HG02943 (cell line): ENCODE data around the gene ARL6IP4.
A peak's percentile ranks its signal among the peaks of the same experiment; 100 is the strongest.

Source experiments
- ATAC-seq: cut with Tn5 transposase; IDR thresholded peaks from one replicate; pipeline ENCODE4 v1.9.1; 2021; ENCODE audit warnings: mild to moderate bottlenecking, low read depth, moderate library complexity; ENCODE audit not compliant: unreplicated experiment

ARL6IP4 gene

DNA sequence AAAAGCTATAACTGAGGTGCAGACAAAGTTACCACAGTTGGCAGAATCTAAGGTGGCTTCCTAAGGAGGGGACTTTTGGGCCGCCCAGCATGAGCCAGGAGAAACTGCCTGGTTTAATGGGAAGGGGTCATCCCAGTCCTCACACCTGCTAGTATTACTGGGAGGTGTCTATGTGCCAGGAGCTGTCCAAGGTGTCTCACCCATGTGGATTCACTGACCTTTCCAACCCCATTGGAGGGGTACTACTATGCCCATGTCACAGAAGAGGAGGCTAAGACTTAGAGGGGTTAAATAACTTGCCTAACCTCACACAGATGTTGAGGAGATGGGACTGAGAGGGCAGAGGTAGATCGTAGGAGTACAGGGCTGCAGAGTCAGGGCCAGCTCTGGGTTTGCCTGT is 24.4 kb upstream of the ARL6IP4 start:
- no peak for ATAC-seq

DNA sequence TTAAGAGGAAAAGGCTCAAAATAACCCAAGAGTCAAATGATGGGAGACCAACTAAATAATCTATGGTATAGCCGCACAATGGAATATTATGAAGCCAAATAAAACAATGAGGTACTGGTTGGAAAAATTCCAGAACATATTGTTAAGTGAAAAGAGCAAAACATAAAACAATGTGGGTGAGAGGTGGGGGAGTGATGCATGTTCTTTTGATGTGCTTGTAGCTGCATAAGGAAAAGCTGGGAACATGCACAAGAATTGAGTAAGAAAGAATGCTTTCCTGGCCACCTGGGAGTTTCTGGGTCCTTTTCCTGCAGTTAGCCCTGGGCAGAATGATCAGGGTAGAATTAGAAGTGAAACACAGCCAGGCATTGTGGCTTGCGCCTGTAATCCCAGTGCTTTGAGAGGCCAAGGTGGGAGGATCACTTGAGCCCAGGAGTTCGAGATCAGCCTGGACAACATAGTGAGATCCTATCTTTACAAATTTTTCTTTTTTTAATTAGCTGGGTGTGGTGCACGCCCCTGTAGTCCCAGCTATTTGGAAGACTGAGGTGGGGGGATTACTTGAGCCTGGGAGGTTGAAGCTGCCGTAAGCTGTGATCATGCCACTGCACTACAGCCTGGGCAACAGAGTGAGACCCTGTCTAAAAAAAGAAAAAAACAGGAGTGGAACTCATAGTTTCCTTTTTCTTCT is 22.1 kb upstream of the ARL6IP4 start:
- ATAC-seq = no peak

DNA sequence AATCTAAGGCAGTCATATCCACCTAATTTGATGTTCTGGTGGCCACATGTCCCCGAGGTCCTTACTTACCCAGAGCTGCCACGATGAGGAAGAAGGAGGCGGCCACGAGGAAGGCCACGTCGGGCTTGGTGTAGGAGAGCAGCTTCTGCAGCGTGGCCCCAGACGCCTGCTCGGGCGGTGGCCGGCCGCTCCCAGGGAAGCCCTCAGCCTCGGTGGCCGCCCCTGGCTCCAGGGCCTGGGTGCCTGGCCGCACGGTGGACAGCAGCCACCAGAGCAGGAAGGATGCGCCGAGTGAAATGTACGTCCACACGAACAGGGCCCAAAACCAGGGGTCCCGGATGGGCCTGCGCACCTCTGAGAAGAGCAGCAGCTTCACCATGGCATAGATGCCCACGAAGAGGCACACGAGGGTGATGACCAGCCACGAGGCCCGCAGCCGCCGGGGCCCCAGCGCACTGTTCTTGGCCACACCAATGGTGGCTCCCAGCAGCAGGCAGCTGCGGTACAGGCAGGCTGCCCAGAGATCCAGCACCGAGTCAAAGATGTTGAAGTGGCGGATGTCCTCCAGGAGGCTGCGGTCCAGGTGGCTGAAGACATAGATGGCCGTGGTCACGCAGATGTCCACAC is 20.8 kb upstream of the ARL6IP4 start:
- ATAC-seq = no peak

DNA sequence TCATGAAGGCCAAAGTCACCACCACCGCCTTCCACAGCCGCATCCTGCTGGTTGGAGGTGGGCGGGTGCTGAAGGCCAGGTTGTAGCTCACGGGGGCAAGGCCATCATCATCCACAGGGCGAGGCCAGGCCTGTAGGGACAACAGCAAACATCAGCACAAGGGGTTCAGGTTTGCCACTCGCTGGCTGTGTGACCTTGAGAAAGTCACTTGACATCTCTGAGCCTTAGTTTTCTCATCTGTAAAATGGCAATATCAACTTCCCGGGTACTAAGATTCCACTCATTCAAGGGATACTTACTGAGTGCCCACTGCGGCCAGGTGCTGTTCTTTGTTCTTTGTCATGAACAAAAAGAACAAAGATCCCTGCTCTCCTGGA is 20.3 kb upstream of the ARL6IP4 start:
- no peak for ATAC-seq

DNA sequence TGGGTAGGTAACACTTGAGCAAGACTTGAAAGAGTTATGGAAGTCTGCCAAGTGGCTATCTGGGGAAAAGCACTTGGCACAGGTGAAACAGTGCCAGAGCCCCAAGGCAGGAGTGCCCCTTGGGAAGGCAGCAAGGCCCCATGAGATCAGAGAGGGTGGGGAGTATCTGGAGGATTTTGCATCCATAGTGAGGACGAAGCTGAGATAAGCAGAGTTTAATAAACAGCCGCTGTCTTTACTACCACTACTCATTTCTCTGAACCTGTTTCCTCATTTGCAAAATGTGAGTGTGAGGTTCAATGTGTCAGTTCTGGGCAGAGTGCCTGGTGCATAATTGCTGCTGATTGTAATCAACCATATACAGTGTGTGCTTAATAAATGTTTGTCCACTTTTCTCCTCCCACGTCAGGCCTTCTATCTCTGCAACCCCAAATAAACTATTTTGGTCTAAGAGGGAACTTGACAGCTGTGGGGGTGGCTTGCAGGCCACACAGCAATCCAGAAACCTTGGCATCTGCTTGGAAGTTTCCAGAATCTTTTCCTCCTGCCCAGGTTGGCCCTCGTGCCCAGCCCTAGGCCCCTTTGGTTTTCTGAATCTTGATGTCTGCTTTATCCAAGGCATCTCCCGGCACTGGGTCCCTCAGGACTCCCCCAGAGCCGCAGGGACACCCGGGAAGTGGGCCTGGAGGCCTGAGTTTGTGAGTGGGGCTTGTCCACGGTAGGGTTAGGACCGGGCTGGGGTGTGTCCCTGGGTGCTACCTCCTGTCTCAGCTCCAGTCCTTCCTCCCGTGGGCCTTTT is 18.8 kb upstream of the ARL6IP4 start:
- ATAC-seq = no peak

DNA sequence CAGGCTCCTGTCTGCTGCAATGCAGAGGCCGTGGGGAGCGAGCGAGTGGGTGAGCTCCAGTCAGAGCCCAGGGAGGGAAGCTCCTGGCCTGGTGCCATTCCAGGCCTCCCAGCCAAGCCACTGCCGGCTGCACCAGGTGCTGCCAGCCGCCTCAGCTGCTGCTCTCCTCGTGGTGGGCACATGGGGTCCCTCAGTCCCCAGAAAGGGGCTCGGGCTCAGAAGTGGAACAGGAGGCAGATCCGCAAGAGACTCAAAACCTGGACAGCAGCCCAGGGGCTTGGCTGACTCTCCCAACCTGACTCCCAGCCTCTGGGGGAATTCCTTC is 16.6 kb upstream of the ARL6IP4 start:
- no peak for ATAC-seq

DNA sequence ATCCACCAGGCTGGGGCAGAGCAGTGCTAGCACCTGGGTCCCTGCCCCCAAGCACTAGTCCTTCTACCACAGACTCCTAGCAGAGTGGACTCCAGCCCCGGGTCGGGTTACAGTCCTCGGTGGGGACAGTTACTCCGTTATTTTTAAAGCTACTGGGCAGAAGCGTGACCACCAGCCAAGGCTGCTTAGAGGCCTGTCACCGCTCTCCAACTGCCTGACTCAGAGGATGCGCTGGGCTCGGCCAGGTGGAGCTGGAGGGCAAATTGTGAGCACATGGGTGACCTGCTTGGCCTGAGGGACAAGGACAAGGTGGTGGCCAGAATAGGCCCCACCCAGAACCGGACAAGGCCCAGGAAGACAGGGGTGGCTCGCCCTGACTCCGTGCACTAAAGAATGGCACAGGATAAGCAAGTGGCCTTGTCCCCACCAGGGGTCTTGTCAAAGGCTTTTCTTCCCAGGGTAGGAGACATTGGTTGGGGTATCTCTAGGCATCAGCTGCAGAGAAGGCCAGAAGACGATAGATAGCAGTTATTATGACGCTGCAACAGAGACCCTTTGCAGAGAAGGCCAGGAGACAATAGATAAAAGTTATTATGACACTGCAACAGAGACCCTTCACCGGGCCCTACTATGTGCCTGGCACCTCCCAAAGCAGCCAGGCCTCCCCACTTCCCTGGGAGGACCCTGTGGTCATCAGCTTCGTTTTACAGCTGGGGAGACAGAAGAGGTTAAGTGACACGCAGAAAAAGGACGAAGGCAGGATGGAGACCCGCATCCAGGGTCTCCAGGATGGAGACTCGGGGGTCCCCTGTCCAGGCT is 15.8 kb upstream of the ARL6IP4 start:
- no peak for ATAC-seq

DNA sequence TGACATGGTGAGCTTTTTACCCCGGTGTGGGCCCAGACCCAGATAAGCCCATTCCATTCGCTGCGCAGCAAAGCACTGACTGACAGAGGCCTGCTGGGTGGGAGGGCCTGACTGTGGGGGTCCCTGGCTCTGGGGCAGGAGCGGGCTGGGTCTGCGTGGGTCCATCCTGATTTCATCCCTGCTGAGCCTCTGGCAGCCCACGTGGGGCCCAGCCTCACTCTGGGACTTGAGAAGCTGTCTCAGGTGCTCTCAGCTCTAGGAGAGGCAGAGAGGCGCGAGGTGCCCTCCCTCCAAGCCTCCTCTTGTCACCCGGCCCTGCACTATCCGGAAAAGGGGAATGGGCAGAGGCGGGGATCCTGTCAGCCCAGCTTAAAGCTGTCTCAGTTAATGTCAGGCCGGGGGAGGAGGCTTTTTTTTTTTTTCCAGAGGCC is 15.1 kb upstream of the ARL6IP4 start:
- no peak for ATAC-seq

DNA sequence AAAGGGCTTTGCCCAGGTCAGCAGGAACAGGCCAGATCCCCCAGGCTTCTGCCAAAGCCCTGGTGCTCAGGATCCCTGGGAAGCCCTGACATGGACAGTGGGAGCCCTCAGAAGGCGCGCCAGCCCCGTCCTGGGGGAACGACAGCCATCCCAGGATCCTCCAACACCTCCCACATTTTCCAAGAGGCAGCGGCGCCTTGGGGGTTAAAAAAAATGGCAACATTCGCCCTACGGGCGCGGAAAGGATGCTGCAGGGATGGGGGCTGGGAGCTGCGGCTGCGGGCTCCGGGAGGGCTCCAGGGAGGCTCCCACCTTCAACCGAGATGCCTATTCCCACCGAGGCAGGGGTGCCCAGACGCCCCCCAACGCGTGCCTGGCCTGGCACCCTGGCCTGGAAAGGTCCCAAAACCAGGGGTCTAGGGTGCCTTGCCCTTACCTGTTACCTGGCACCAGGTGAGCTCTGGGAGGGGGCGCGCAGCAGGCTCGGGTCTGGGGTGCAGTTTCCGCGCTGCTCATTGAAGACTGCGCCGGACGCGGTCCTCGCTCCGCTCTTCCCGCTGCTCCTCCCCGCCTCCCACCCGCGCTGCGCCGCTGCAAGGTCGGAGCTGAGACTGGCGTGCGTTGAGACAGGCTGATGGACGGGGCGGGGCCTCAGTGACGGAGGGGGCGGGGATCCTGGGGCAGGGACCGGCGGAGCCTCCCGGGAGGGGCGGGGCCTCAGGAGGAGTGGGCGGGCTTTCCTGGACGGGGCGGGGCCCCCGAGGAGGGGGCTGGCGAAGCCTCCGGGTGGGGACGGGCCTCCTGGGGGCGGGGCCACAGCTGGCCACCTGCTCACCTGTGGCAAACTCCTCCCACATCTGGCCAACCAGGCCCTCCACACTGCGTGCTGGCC is 14.4 kb upstream of the ARL6IP4 start, which contains the start of gene ABCB9:
Gene ABCB9 (minus strand): TSS at position 613 of the 892 bp plus-strand sequence. CDS start 6,228 bp downstream, outside the sequence.
- ATAC-seq = peak; percentile 72

DNA sequence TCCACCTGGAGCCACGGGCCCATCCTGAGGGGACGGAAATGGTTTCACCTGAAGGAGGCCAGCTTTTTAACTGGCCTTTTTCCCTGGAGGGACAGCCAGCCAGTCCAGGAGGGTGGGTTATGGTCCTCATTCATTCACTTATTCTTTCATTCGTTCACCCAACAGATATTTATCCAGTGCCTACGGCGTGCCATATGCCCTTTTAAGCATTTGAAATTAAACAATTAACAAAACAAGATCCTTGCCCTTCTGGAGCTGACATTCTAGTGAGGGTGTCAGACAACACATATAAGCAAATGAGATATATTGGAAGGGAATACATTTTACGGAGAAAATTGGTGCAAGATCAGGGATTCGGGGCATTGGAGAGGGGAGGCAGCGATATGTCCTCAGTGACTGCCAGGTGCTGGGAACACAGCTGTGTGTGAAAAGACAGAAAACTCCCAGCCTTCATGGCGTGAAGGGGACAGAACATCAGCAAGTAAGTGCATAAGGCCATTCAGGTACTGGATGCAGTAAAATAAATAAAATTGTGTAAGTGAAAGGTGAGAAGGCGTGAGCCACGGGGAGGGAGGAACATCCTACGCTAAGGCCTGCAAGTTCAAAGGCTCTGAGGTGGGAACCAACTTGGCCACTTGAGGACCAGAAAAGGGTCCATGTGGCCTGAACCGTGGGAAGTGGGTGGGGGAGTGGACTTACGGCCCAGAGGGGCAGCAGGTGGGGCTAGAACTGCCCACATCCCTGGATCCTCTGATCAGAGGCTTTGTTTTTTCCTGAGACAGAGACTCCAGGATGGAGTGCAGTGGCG is 13.5 kb upstream of the ARL6IP4 start:
- ATAC-seq = no peak

DNA sequence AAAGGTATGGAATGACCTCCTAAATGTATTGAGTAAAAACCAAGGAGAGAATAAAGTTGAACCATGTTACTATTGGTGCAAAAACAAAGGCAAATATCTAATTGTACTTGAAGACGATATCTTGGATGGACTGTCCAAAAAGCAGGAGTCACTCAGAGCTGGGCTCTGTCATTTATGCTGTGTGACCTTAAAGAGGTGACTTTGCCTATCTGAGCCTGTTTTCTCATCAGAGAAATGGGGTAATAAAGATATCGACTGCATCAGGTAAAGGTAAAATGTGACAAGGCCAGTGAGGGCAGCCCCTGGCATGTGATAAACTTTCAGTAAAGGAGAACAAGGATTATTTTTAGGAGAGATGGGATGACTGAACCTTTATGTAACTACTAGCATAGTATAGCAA is 12.4 kb upstream of the ARL6IP4 start:
- ATAC-seq = no peak

DNA sequence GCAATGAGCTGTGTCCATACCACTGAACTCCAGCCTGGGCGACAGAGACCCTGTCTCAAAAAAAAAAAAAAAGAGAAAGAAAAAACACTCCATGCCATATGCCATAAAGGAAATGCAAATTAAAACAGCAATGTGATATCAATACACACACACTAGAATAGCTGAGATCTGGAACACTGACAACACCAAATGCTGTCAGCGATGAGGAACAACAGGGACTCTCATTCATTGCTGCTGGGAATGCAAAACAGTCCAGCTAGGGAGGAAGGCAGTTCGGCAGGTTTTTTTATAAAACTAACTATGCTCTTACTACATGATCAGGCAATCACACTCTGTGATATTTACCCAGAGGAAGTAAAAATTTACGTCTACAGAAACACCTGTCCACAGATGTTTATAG is 10.8 kb upstream of the ARL6IP4 start:
- ATAC-seq = no peak

DNA sequence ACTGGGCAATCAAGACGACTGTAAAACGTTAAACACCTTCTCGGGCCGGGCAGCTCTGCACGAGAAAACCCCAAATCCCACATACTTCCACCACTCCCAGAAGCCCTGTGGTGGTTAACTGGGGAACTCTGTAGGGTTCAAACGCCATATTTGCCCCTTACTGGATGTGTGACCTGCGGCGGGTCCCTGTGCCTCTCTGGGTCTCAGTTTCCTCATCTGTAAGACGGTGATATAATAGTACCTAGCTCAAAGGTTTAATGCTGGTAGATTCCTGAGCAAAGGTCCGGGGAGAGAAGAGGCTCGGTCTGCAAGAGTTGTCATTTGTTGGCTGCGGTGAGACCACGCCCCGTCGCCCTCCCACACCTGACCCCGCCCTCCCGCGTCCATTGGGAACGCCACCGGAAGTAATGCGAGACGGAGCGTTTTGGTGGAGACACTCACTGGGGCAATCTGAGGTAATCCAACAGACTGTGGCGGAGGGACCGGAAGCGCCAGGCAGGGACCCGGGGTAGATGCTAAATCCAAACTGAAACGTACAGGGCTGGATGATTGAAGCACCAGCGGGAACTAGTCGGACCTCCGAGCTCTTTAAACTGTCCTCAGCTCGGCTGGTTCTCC is 6.1 kb upstream of the ARL6IP4 start:
- ATAC-seq = peak; percentile 83

DNA sequence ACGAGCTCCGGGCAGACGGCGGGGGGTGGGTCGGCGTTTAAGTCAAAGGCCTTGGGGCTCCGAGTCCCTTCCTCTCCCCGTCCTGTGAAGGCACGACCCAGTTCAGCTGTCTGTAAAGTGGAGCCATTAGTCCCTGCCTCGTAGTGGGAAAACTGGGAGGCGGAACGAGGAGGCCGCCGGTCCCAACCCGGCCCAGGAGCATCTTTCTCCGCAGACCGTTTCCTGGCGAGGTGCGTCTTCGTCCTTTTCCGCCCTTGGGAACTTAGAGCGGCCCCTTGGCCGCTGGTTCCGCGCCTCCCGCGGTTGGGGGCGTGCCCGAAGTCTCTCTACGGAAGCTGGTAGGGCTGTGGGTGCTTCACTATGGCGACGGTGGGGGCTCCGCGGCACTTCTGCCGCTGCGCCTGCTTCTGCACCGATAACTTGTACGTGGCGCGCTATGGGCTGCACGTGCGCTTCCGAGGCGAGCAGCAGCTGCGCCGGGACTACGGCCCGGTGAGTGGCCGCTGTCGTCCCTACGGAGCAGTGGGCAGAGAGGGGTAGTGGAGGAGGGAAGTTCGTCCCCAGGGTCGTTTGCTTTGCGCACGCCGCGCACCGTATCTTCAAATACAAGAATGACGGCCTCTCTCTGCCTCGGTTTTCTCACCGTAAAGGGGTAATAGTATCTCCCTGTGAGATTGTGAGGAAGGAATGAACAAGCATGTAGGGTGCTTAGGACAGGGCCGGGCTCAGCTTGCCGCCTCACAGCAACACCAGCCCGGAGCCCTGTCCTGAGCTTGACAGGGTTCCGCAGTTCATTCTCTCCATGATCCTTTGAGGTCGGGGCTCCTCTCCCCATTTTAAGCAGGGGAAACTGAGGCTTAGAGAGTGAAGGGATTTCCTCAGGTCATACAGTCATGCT is 5.3 kb upstream of the ARL6IP4 start, which contains the start of gene OGFOD2:
Gene OGFOD2 (plus strand): TSS at position 353 of the 898 bp plus-strand sequence. CDS start 8 bp downstream, at position 361.
- peak; percentile 60 for ATAC-seq

DNA sequence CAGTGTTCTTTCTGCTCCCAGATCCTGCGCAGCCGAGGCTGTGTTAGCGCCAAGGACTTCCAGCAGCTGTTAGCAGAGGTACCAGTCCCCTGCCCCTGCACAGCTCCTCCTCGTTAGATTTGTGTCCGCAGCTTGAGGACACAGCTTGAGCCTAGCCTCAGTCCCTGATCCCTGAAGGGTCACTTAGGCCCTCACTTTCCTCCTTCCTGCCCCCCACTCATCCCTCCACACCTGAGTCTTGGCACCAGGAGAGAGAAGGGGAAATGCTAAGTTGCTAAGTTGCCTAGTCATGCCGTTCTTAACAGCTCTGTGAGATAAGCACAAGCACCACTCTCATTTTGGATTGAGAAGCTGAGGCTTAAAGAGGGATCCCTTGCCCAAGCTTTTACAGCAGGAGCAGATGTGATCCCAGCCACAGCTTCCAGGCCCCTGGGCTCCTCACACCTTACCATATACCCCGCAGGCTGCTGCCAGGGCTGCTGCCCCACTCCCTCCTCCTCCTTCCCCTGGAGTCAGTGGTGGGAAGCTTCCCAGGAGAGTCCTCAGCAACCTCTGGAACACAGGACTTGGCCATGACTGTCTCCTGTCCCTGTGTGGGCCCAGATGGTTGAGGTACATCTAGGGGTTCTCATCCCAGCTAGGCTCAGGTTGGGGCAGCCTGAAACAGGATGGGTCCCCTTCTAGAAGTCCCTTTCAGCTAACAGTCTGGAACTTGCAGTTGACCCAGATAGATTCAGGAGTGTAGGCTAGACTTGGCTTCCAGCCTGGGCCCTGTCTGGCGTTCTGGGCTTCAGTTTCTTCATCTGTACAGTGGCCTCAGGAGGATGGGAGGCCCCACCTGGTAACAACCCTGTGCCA is 4.5 kb upstream of the ARL6IP4 start:
- ATAC-seq = no peak

DNA sequence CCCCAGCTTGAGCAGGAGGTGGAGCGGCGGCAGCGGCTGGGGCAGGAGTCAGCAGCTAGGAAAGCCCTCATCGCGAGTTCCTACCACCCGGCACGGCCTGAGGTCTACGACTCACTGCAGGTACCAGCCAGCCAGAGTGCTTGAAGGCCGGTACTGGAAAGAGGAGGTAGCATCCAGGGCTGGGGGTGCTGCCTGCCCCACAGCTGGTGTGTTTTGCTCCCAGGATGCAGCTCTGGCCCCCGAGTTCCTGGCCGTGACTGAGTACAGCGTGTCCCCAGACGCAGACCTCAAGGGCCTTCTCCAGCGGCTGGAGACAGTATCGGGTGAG is 3.9 kb upstream of the ARL6IP4 start:
- no peak for ATAC-seq

DNA sequence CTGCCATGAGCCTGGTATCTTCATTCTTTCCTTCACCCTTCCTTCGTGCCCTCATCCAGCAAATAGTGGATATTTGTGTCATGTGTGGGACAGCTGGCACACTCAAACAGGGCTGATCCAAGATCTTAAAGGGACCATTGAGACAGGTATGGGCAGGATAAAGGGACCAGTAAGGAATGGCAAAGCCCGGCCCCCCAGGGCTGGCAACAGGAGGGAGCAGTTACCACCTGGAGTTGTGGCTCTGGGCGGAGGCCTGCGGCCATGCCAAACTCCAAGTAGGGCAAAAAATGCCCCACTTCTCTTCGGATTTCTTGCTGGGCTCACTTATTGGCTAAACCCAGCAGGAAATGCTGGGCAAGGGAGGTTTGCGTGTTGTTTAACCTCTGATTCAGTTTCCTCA is 3.3 kb upstream of the ARL6IP4 start:
- no peak for ATAC-seq
